ENCODE results near the gene MAP2K3. TPM values are rescaled to one million over a fixed set of nuclear protein-coding genes. Genes with fewer than 3 reads are reported as not detected.
A peak's percentile ranks its signal among the peaks of the same experiment; 100 is the strongest.

Gene MAP2K3
- total and polyA plus RNA-seq, 2 of the 8 experiments (the other 6 are each of a cell fraction or from before 2014, with no cell fraction given): 16.9 to 33.5 TPM

- CTCF ChIA-PET (ENCODE audit: partially characterized antibody): interaction anchor here (0.8 to 4.3 kb wide), 5 partner anchors 8 to 246 kb away, joined by 3 to 17 read pairs (median 3); no protein-coding TSS in a partner anchor
- H3K4me2 ChIP-seq (ENCODE audit: insufficient read depth in 1 of 2, low read depth in 2 of 2, low read length in 2 of 2): no peak overlapping the region
- TF ChIP-seq TCF12 (IDR thresholded peaks at IDR 0.05; ENCODE audit: low read depth, low read length): no peak
- TF ChIP-seq TBP (IDR thresholded peaks at IDR 0.05; ENCODE audit: low read depth, low read length): no peak
- no peak for TF ChIP-seq JUND (IDR thresholded peaks at IDR 0.05; ENCODE audit: low read length)
- TF ChIP-seq SAP30 (IDR thresholded peaks at IDR 0.05; ENCODE audit: insufficient read depth, insufficient replicate concordance, low read length): no peak
- no peak for TF ChIP-seq ZNF274 (IDR thresholded peaks at IDR 0.05; ENCODE audit: borderline replicate concordance, extremely low read depth, low read length)
- TF ChIP-seq ASH2L (IDR thresholded peaks at IDR 0.05; ENCODE audit: low read length): no peak
- TF ChIP-seq KDM1A (IDR thresholded peaks at IDR 0.05; ENCODE audit: borderline replicate concordance, low read length): no peak
- TF ChIP-seq ATF3 (IDR thresholded peaks at IDR 0.05; ENCODE audit: insufficient read depth, low read depth, low read length): no peak
- no peak for TF ChIP-seq FOSL1 (IDR thresholded peaks at IDR 0.05; ENCODE audit: insufficient read depth, low read depth, low read length)
- no peak for TF ChIP-seq POLR2A (IDR thresholded peaks at IDR 0.05; ENCODE audit: control extremely low read depth in 1 of 2, low read depth in 2 of 2, low read length in 2 of 2)
- TF ChIP-seq MAX (IDR thresholded peaks at IDR 0.05): no peak
- no peak for TF ChIP-seq TEAD4 (IDR thresholded peaks at IDR 0.05; ENCODE audit: low read depth, low read length)
- no peak for TF ChIP-seq TAF1 (IDR thresholded peaks at IDR 0.05; ENCODE audit: low read depth, low read length)
Observed at GRCh38 chr17:21289175-21289901, 4.8 kb downstream of the MAP2K3 start.

More at GRCh38 chr17:21289175-21289901, 4.8 kb downstream of the MAP2K3 start:
- no peak overlapping the region for H4K8ac ChIP-seq (ENCODE audit: extremely low read depth, insufficient read depth, low read length)
- no peak overlapping the region for H3K4me3 ChIP-seq (ENCODE audit: extremely low read depth in 1 of 4, insufficient read depth in 2 of 4, low read depth in 3 of 4, low read length in 4 of 4)
- POLR2A ChIA-PET (ENCODE audit: partially characterized antibody): no interaction called here
- no peaks in the 10 kb centered on the region for H3K27me3 ChIP-seq (replicated peaks in 1 of 4; ENCODE audit: control insufficient read depth in 3 of 4, extremely low read depth in 1 of 4, insufficient read depth in 3 of 4, low read length in 3 of 4)
- H2BK120ac ChIP-seq (replicated peaks; ENCODE audit: low read depth, low read length): no peak overlapping the region
- DNase-seq (ENCODE audit: low read depth in 1 of 2, low spot score in 2 of 2) (no peak), FAIRE-seq (no peak)
- no peak overlapping the region for H2AK5ac ChIP-seq (ENCODE audit: low read depth, low read length)
- H3K4me1 ChIP-seq (replicated peaks in 1 of 4; ENCODE audit: control insufficient read depth in 3 of 4, insufficient read depth in 4 of 4, low read length in 3 of 4): peaks cover 0 to 17% (median 9%) of the 10 kb centered on the region in 4 experiments; a peak in 6 of 7 replicates
- no peak overlapping the region for H3K56ac ChIP-seq (replicated peaks; ENCODE audit: insufficient read length, low read depth, low read length)
- peaks cover 4% of the 10 kb centered on the region; the same call in 1 of the 2 replicates for H3K23me2 ChIP-seq (ENCODE audit: low read depth, low read length)
- H2BK20ac ChIP-seq (ENCODE audit: low read length): no peak overlapping the region
- H3K79me1 ChIP-seq (ENCODE audit: low read depth, low read length): peaks cover 23% of the 10 kb centered on the region
- H3K23ac ChIP-seq (ENCODE audit: insufficient read length): no peak overlapping the region
- WGBS, 2 experiments (ENCODE audit: extremely low coverage in 1 of 2, insufficient coverage in 1 of 2, insufficient read length in 1 of 2, insufficient replicate concordance in 2 of 2, low coverage in 1 of 2, low lambda C conversion rate in 2 of 2, missing lambda C conversion rate in 1 of 2): 88% methylated on average over 10 of the region's 11 CpGs; no CpG with 5 or more reads in 1 of the 2 experiments
- H3K14ac ChIP-seq (ENCODE audit: insufficient read length): no peak overlapping the region
- peaks cover 12 to 31% of the 10 kb centered on the region in 2 experiments; a peak in 3 of 4 replicates for H3K9me3 ChIP-seq (ENCODE audit: insufficient read depth in 2 of 2, low read depth in 1 of 2, low read length in 1 of 2)
- H3K79me2 ChIP-seq (ENCODE audit: control insufficient read depth in 1 of 2, insufficient read depth in 2 of 2, low read length in 2 of 2): peaks cover 0 to 36% of the 10 kb centered on the region in 2 experiments; a peak in 2 of 4 replicates
- no peak overlapping the region for H3K9ac ChIP-seq (replicated peaks in 1 of 4; ENCODE audit: extremely low read depth in 1 of 4, low read depth in 3 of 4, low read length in 3 of 4)
- peaks cover 4 to 5% of the 10 kb centered on the region in 2 experiments for H4K20me1 ChIP-seq (replicated peaks in 1 of 2; ENCODE audit: control insufficient read depth in 1 of 2, insufficient read depth in 2 of 2, low read length in 2 of 2)
- peak overlapping the region; percentile 8 for H4K91ac ChIP-seq (replicated peaks; ENCODE audit: insufficient read length, low read length)
- 0 out of 2 replicates have a peak overlapping the region, but pooled peaks have one; percentile 24 for H2BK5ac ChIP-seq (ENCODE audit: low read depth, low read length)
- H3K27ac ChIP-seq (ENCODE audit: low read depth, low read length): no peak overlapping the region
- no peak overlapping the region for H4K5ac ChIP-seq (ENCODE audit: insufficient read length, low read depth, low read length)
- no peaks in the 10 kb centered on the region for H3K36me3 ChIP-seq (ENCODE audit: control insufficient read depth in 2 of 4, insufficient read depth in 4 of 4, low read length in 3 of 4)
- no peak overlapping the region for H3K18ac ChIP-seq (ENCODE audit: extremely low read depth, low read length)
- no peak overlapping the region for H2BK12ac ChIP-seq (ENCODE audit: low read depth, low read length)
- H2AFZ ChIP-seq (ENCODE audit: low read length): no peak overlapping the region
- no peak overlapping the region for H2BK15ac ChIP-seq (ENCODE audit: low read length)
- H3K4ac ChIP-seq (replicated peaks; ENCODE audit: insufficient read length, low read depth, low read length): no peak overlapping the region
